ENCODE data around the gene PLEKHA5.

The PLEKHA5 gene

GRCh38 chr12:19273482-19274330 lies 144.2 kb downstream of the PLEKHA5 start:
- H3K27ac ChIP-seq, result no peak overlapping the region
- TF ChIP-seq CTCF (IDR thresholded peaks at IDR 0.05), result no peak
- H3K4me1 ChIP-seq (ENCODE audit: control insufficient read depth in 1 of 2, insufficient read depth in 1 of 2, low read depth in 1 of 2, low read length in 1 of 2), result no peaks in the 10 kb centered on the region
- no peaks in the 10 kb centered on the region for H3K27me3 ChIP-seq
- no peaks in the 10 kb centered on the region for H3K9me3 ChIP-seq
- no peaks in the 10 kb centered on the region for H3K36me3 ChIP-seq
- H3K4me3 ChIP-seq (ENCODE audit: low read depth in 1 of 2, low read length in 1 of 2), result no peak overlapping the region

GRCh38 chr12:19276767-19277166 lies 147.2 kb downstream of the PLEKHA5 start:
- Histone ChIP-seq H3K4me3 (ENCODE audit: low read depth in 1 of 2, low read length in 1 of 2) (no peak overlapping the region), H3K9me3 (no peaks in the 10 kb centered on the region), H3K27ac (no peak overlapping the region), H3K4me1 (ENCODE audit: control insufficient read depth in 1 of 2, insufficient read depth in 1 of 2, low read depth in 1 of 2, low read length in 1 of 2) (no peaks in the 10 kb centered on the region), H3K27me3 (no peaks in the 10 kb centered on the region), H3K36me3 (no peaks in the 10 kb centered on the region)
- TF ChIP-seq CTCF (IDR thresholded peaks at IDR 0.05), result no peak

GRCh38 chr12:19277711-19278110 lies 148.2 kb downstream of the PLEKHA5 start:
- H3K27me3 ChIP-seq, result no peaks in the 10 kb centered on the region
- no peak for TF ChIP-seq CTCF (IDR thresholded peaks at IDR 0.05)
- no peak overlapping the region for H3K4me3 ChIP-seq (ENCODE audit: low read depth in 1 of 2, low read length in 1 of 2)
- no peaks in the 10 kb centered on the region for H3K36me3 ChIP-seq
- H3K27ac ChIP-seq, result no peak overlapping the region
- no peaks in the 10 kb centered on the region for H3K4me1 ChIP-seq (ENCODE audit: control insufficient read depth in 1 of 2, insufficient read depth in 1 of 2, low read depth in 1 of 2, low read length in 1 of 2)
- no peaks in the 10 kb centered on the region for H3K9me3 ChIP-seq

GRCh38 chr12:19278407-19278806 lies 148.9 kb downstream of the PLEKHA5 start:
- Histone ChIP-seq H3K27ac (no peak overlapping the region), H3K27me3 (no peaks in the 10 kb centered on the region), H3K4me3 (ENCODE audit: low read depth in 1 of 2, low read length in 1 of 2) (no peak overlapping the region), H3K36me3 (no peaks in the 10 kb centered on the region), H3K9me3 (no peaks in the 10 kb centered on the region), H3K4me1 (ENCODE audit: control insufficient read depth in 1 of 2, insufficient read depth in 1 of 2, low read depth in 1 of 2, low read length in 1 of 2) (no peaks in the 10 kb centered on the region)
- no peak for TF ChIP-seq CTCF (IDR thresholded peaks at IDR 0.05)

- no peak for TF ChIP-seq CTCF (IDR thresholded peaks at IDR 0.05)
Observed at GRCh38 chr12:19282133-19282699, 152.7 kb downstream of the PLEKHA5 start.

More at GRCh38 chr12:19282133-19282699, 152.7 kb downstream of the PLEKHA5 start:
- Histone ChIP-seq H3K9me3 (no peaks in the 10 kb centered on the region), H3K36me3 (no peaks in the 10 kb centered on the region), H3K4me3 (ENCODE audit: low read depth in 1 of 2, low read length in 1 of 2) (no peak overlapping the region), H3K27me3 (no peaks in the 10 kb centered on the region), H3K4me1 (ENCODE audit: control insufficient read depth in 1 of 2, insufficient read depth in 1 of 2, low read depth in 1 of 2, low read length in 1 of 2) (no peaks in the 10 kb centered on the region), H3K27ac (no peak overlapping the region)
